CD4-positive, alpha-beta T cell treated with Interleukin-12 subunit alpha and Interleukin-12 subunit beta, for 1 hour (primary cell): Measurements from ENCODE around the gene PRPF6.

Experiments used
- DNase-seq: peaks from one replicate; pipeline ENCODE4 v3.0.0-alpha.2; 2020

PRPF6 gene

GRCh38 chr20:64080013-64080812 is 99.3 kb downstream of the PRPF6 start, which contains the start of gene OPRL1:
Gene OPRL1, plus strand, starts transcription at chr20:64080082. Its CDS starts 12,639 bp downstream, at chr20:64092721.
- DNase-seq: peak; percentile 57

GRCh38 chr20:64080813-64081623 is 100.1 kb downstream of the PRPF6 start:
- DNase-seq: no peak

GRCh38 chr20:64081624-64081964 is 100.7 kb downstream of the PRPF6 start:
- no peak for DNase-seq

- DNase-seq: no peak
Measured at GRCh38 chr20:64082126-64082731, 101.3 kb downstream of the PRPF6 start.
